ENCODE data around the gene SFPQ.

DNA sequence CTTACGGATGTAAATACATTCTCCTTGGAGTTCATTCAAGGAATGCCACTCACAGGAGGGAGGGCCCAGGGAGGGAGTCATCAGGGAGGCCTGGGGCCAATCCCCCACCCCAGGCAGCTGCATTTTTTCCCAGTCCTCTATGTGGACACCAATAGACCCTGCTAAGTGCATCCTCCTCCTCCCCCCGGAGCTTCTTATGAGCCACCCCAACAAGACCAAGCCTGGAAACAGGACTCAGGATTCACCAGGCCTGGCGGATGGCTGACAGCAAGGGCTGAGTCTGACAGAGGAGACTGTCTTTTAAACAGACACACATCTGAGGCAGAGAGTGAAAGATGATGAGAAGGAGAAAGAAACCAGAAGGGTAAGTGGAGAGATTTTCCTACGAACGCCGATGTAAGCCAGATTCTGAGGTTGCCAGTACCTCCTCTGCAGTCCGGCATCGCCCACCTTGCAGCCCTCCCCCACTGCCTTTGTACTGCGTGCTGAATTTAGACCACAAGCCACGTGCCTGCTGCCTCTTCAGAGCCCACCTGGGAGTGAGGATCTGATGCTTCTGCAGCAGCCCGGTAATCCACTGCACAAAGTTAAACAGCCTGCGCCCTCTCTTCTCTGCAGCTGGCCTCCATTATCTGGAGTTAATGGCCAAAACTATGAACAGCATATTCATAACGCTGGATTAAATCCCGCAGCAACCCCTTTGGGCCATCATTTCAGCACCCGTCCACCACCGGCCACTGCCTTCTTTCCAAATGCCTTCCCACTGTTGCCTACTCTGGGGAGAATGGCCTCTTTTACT, 17.6 kb upstream of the SFPQ start:
- TF ChIP-seq, protein P1, sequence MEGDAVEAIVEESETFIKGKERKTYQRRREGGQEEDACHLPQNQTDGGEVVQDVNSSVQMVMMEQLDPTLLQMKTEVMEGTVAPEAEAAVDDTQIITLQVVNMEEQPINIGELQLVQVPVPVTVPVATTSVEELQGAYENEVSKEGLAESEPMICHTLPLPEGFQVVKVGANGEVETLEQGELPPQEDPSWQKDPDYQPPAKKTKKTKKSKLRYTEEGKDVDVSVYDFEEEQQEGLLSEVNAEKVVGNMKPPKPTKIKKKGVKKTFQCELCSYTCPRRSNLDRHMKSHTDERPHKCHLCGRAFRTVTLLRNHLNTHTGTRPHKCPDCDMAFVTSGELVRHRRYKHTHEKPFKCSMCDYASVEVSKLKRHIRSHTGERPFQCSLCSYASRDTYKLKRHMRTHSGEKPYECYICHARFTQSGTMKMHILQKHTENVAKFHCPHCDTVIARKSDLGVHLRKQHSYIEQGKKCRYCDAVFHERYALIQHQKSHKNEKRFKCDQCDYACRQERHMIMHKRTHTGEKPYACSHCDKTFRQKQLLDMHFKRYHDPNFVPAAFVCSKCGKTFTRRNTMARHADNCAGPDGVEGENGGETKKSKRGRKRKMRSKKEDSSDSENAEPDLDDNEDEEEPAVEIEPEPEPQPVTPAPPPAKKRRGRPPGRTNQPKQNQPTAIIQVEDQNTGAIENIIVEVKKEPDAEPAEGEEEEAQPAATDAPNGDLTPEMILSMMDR (IDR thresholded peaks at IDR 0.05): no peak
- TF ChIP-seq EZH2 (IDR thresholded peaks at IDR 0.05; ENCODE audit: borderline replicate concordance, insufficient read depth, low read depth, low read length, poor library complexity, severe bottlenecking): no peak
